GM20000 (cell line): ENCODE results near the gene DACT3.

Experiments
- DNase-seq: peaks from one replicate; pipeline ENCODE4 v3.0.0; 2012; ENCODE audit warnings: low spot score
- CTCF ChIP-seq: IDR thresholded peaks from 2 replicates; pipeline ENCODE4 v1.5.1; 2012; ENCODE audit warnings: mild to moderate bottlenecking, control low read depth; ENCODE audit errors: extremely low read depth, missing control alignments

The DACT3 gene

GRCh38 chr19:46600384-46601317 is 60.3 kb downstream of the DACT3 start:
- no peak for TF ChIP-seq CTCF
- DNase-seq = peak; percentile 96

- TF ChIP-seq CTCF = no peak
- DNase-seq = no peak
Measured at GRCh38 chr19:46599716-46600373, 61.1 kb downstream of the DACT3 start.

- no peak for TF ChIP-seq CTCF
- no peak for DNase-seq
Measured at GRCh38 chr19:46598372-46598917, 62.5 kb downstream of the DACT3 start.
